Fibroblast of lung (primary cell): ENCODE results near the gene SLC27A4.

Source experiments
- EZH2 ChIP-seq: IDR thresholded peaks from 2 replicates; pipeline ENCODE4 v1.5.1; 2012; ENCODE audit warnings: low read length, control low read depth, mild to moderate bottlenecking; ENCODE audit errors: missing control alignments
- TF ChIP-seq, protein P1 (sequence below), 2 donors: IDR thresholded peaks in 1 of 2; conservative IDR thresholded peaks in 1 of 2; 1 replicate in 1 of 2; 2 replicates in 1 of 2; pipeline ENCODE4 v1.5.1; 2011 to 2012; ENCODE audit warnings: low read length in 2 of 2, control low read depth in 1 of 2, inconsistent platforms in 1 of 2, low read depth in 1 of 2, mild to moderate bottlenecking in 1 of 2

DNA sequence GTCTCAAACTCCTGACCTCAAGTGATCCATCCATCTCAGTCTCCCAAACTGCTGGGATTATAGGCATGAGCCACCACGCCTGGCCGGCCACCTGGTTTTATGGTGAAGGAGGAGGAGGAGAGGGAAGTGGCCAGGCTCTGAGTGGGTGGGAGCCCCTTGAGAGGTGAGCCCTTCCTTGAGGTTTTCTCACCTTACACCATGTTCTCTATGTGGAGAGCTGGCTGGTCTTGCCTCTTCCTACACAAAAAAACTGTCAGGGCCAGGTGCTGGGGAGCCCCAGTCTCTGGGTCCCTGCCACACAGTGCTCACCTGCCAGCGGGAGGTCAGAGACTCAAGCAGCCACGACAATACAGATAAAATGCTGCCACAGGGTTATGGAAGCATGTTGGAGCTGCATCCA is 46.2 kb upstream of the SLC27A4 start:
- TF ChIP-seq, protein P1, sequence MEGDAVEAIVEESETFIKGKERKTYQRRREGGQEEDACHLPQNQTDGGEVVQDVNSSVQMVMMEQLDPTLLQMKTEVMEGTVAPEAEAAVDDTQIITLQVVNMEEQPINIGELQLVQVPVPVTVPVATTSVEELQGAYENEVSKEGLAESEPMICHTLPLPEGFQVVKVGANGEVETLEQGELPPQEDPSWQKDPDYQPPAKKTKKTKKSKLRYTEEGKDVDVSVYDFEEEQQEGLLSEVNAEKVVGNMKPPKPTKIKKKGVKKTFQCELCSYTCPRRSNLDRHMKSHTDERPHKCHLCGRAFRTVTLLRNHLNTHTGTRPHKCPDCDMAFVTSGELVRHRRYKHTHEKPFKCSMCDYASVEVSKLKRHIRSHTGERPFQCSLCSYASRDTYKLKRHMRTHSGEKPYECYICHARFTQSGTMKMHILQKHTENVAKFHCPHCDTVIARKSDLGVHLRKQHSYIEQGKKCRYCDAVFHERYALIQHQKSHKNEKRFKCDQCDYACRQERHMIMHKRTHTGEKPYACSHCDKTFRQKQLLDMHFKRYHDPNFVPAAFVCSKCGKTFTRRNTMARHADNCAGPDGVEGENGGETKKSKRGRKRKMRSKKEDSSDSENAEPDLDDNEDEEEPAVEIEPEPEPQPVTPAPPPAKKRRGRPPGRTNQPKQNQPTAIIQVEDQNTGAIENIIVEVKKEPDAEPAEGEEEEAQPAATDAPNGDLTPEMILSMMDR (conservative IDR thresholded peaks at IDR 0.05 in 1 of 2, IDR thresholded peaks at IDR 0.05 in 1 of 2; ENCODE audit: low read depth in 1 of 2, low read length in 2 of 2): no peak
- no peak for TF ChIP-seq EZH2
